COR-L47 (cell line): ENCODE results near the gene POLR1F.
"Not testable (repeated sequence)": the region's sequence is repeated elsewhere in the genome, so short reads cannot be mapped to it uniquely, and the experiment has no call there.

Source experiments
- DNase-seq: peaks from one replicate; lab custom pipeline; 2025; lab: John Stamatoyannopoulos, UW

The POLR1F gene

GRCh38 chr7:19708397-19709248 is at the start of gene POLR1F:
Gene POLR1F, minus strand, starts transcription at chr7:19709037. Its CDS starts 21 bp downstream, at chr7:19709016.
- DNase-seq: peak; percentile 93

DNA sequence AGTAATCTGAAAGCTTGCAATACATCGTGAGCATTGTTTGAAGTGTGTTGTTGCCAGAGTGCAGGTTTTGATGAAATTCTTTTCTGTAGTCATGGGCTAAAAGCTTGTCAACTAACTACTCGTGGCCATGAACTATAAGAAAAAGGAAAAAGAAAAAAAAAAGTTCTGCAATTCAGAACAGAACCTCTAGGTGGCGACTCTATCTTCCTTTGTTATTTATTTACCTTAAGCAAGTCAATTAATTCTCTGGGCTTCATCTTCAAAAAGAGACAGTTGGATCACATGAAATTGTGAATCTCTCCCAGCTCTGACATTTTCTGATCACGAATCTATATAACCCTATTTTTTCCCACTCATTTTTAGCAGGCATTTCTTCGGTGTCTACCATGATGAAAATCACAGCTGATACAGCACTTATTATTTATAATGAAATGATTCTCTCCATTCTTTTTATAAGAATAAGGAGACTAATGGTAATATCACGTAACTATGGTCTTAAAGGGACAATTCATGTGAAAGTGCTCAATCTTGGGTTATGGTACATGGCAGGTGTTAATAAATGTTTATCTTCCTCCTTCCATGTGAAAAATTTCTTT is 45.8 kb upstream of the POLR1F start:
- peak; percentile 42 for DNase-seq

DNA sequence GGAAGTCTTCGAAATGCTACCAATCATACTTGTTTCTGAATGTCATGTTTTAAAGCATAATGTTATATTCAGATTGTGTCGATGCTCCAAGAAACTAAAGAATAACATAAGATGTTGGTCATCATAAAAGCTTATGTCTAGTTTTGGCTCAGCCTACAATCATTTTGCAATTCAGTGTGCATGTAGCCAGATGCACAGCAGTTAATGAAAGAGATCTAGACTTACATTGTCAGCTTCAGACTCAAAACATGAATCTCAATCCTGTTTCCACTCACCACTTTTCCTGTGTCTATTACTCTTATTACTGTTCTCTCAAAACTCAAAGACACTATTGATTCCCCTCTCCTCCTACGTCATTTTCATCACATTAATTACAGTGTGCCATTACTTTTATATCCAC is 43.2 kb upstream of the POLR1F start:
- no peak for DNase-seq

GRCh38 chr7:19749658-19750057 is 40.8 kb upstream of the POLR1F start:
- DNase-seq: no peak

- DNase-seq: peak; percentile 56
These were observed 39.0 kb upstream of the POLR1F start for GRCh38 chr7:19747740-19748339.

DNA sequence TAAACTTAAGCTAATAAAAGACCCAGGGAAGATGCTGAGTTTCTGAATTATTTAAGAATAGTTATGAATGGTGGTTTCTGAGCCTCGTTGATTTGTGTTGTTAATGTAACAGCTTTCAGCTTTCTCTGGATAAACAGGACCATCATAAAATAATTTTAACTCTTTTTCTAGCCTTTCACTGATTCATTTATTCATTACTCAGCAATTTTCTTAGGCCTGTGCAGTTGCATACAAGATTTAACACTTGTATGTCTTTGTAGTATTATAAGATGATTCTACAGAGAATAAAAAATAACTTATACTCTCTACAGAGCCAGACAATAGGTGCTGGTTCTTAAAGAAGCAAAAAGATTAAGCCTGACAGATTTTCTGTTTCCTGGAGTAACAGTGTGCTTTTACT is 35.2 kb upstream of the POLR1F start:
- no peak for DNase-seq

- DNase-seq: no peak
These were observed 19.9 kb upstream of the POLR1F start for GRCh38 chr7:19728716-19729115.

DNA sequence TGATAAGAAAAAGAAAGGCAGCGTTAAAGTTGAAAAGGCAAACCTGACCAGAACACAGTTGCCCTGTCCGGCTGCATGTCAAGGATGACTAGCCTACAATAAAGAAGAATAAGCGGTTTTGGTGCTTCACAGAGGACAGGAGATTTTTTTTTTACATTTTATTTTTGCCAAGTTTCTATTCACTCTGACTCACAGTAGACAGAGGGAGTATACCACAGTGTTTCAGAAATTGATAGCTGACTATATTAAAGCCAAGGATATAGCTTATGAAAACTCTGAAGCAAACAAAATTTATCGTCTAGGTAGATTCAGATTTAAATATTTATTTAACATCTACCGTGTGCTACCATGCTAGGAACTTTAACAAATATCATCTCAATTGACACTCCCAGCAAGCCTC is 16.9 kb upstream of the POLR1F start:
- DNase-seq: no peak

DNA sequence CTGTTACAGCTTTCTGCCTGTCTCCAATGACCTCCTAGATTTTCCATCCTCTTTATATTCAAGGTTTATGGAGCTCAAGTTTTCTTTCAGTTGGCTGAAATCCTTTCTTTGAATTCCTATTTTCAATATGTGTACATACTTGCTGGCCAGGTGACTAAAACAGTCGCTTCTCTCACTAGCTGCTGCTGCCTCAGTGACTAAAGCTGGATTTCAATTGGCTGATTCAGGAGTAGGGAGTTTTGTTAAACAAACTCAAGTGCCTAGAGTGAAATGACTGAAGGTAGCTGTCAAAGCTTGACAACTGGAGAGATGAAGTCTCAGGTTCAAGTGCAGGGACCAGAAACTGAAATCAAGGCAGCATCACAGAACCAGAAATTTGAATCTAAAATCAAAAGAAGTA is 6.7 kb upstream of the POLR1F start:
- no peak for DNase-seq

DNA sequence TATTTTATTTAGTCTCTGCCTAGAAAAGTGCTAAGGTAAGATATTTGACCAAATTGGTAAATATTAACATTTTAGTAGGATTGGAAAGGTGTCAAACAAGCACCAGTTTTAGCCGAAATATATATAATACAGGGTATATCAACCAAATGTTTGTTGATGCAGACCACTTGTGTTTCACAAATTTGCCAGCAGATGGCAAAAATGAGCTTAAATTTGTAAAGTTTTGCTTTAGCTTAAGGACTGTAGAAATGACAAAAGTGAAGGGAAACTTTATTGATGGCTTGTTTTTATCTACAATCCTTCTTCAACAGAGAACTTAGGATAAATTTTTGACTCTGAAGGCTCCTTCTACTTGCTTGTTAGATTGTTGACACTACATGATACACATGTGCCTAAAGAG is 4.8 kb upstream of the POLR1F start:
- DNase-seq: peak; percentile 30

DNA sequence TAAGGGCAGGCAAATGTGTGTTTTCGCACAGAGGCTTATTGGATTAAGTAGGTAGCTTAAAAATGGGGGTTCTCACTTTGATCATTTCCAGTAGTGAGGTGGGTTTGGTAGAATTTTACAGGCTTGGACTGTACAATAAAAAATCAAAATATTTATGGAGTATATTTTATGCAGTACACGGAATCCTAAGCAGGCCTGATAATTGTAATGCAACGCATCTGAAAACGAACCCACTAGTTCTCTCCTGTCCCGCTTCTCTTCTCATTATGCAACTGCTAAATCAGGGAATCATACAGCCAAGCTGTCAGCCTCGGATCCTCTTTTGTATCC is 377 bp upstream of the POLR1F start:
- no peak for DNase-seq

GRCh38 chr7:19707240-19707639 is 1.6 kb downstream of the POLR1F start:
- DNase-seq: no peak

DNA sequence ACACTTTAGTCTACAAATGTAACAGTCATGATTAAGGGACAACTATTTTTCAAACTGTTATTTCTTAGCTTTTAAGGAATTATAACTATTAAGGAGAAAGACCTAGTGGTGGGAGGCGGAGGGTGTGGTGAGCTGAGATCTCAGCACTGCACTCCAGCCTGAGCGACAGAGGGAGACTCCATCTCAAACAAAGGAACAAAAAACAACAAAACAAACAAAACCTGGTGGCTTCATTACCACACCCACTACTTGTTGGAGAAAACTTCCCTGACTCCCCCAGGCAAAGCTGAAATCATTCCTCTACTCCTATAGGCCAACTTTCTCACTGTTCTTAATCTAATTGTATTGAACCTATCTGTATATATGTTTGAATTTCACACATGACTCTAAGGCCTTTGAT is 3.2 kb downstream of the POLR1F start:
- no peak for DNase-seq

DNA sequence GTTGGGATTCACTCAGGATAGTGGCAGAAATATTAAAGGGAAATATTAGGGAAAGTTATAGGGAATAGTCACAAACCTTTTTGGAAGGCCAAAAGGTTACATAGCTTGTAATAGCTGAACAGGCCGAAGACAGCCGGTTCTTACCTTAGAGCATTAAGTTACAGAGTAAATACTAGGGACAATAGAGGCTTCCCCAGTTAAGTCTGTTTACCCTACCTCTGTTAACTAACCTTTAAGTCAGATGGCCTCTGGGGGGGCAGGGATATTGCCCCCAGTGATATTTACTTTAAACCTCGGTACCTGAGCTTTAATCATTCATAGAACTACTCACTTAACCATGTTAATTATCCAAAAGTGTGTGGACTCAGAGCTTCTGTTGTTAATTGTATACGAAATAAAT is 7.4 kb downstream of the POLR1F start:
- DNase-seq: peak; percentile 36

- DNase-seq: no peak
These were observed 7.9 kb downstream of the POLR1F start for GRCh38 chr7:19700936-19701335.

DNA sequence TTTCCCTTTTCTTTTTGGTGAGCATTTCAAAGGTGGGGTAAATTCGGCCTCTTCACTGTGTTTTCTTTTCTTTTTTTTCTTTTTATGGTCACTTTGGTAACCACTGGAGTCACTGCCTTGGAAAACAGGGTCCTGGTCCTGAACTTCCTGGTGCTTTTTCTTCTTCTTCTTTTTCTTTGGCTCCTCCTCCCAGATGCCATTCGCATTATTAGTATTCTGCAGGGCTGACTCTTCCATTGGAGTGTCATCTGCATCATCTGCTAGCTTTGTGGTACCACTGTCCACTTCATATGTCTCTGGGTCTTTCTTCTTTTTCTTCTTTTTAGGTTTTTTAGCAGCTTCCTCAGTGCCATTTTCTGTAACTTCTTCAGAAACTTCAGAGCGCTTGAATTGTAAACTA is 10.5 kb downstream of the POLR1F start:
- DNase-seq: no peak

GRCh38 chr7:19696926-19697325 is 11.9 kb downstream of the POLR1F start:
- no peak for DNase-seq

- DNase-seq: no peak
These were observed 16.6 kb downstream of the POLR1F start for GRCh38 chr7:19692111-19692828.

GRCh38 chr7:19690736-19691135 is 18.1 kb downstream of the POLR1F start:
- no peak for DNase-seq

- not testable (repeated sequence) for DNase-seq
These were observed 19.7 kb downstream of the POLR1F start for GRCh38 chr7:19689130-19689529.

DNA sequence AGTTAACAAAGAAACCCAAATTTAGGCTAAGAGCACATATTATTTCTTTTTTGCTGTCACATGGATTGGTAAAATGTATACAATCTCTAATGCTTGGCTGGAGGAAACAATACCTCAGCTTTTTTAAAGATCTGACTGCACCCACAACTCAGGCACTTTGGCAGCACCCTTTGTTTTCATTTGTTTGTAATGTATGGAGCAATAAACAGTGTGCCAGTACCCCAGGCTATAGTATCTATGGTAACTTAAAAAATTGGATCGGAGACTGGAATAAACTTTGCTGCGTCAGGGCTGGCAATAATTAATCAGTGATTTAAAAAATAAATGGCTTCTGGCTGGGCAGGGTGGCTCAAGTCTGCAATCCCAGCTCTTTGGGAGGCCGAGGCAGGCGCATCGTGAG is 27.2 kb downstream of the POLR1F start:
- DNase-seq: no peak

GRCh38 chr7:19677180-19677579 is 31.7 kb downstream of the POLR1F start:
- no peak for DNase-seq

DNA sequence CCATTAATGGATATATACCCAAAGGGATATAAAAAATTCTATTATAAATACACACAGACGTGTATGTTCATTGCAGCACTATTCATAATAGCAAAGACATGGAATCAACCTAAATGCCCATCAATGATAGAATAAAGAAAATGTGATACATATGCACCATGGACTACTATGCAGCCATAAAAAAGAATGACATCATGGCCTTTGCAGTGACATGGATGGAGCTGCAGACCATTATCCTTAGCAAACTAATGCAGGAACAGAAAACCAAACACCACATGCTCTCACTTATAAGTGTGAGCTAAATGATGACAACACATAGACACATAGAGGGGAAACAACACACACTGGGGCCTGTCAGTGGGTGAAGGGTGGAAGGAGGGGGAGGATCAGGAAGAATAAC is 33.0 kb downstream of the POLR1F start:
- DNase-seq: no peak
